HCT116 (cell line): ENCODE measurements around the gene CEBPA. TPM values are rescaled to one million over a fixed set of nuclear protein-coding genes. Genes with fewer than 3 reads are reported as not detected.

Experiments used
- ATAC-seq: fragments of 200-7000 bp; cut with Tn5 transposase; 2 replicates; pipeline ENCODE4 v1.9.1; 2020; ENCODE audit warnings: mild to moderate bottlenecking, moderate library complexity
- BruUV-seq: library from RNA; stranded (reverse); fragments of 400-500 nt; replicated peaks from 2 replicates; lab custom pipeline; 2021; lab: Mats Ljungman, UMichigan
- CTCF ChIA-PET: fragments of 300-600 bp; sonication (Branson Sonifier 250); formaldehyde crosslinking; loops from one replicate; lab custom pipeline; 2021; ENCODE audit warnings: antibody characterized with exemption; lab: Charles Lee
- POLR2A ChIA-PET: fragments of 300-600, 350-600 bp; sonication (Branson Sonifier 250); formaldehyde crosslinking; loops from one replicate; lab custom pipeline; 2021; ENCODE audit warnings: antibody characterized with exemption; lab: Charles Lee
- RAD21 ChIA-PET, 2 experiments: fragments of 300-600 bp; sonication (Branson Sonifier 250); formaldehyde crosslinking; loops; one replicate each; lab custom pipeline; 2023; ENCODE audit warnings: low total read pairs in 2 of 2; ENCODE audit not compliant: uncharacterized antibody in 2 of 2, unreplicated experiment in 2 of 2, low non-redundant PET in 1 of 2; lab: Charles Lee
- DNase-seq: peaks from one replicate; pipeline ENCODE4 v3.0.0-alpha.2; 2010; ENCODE audit warnings: low read depth, low spot score
- H2AFZ ChIP-seq: fragments of 200-600 bp; shearing (Covaris generic), sonication (generic); 2 replicates; pipeline ENCODE4 v1.6.1; 2017; ENCODE audit warnings: low read depth, mixed run types, mixed read lengths, antibody characterized with exemption, low read length; ENCODE audit not compliant: poor library complexity, severe bottlenecking
- H3K27ac ChIP-seq: 2 replicates; pipeline ENCODE4 v1.5.1; 2012; ENCODE audit warnings: low read depth, low read length
- H3K27me3 ChIP-seq: fragments of 200-600 bp; sonication (generic); 2 replicates; pipeline ENCODE4 v1.6.1; 2016; ENCODE audit warnings: mixed run types, low read length, mixed read lengths; ENCODE audit not compliant: insufficient read depth
- H3K36me3 ChIP-seq, 2 experiments: fragments of 200-500 bp in 1 of 2; fragments of 200-600 bp in 1 of 2; sonication (Bioruptor generic) in 1 of 2; sonication (generic) in 1 of 2; 2 replicates each; pipeline versions ENCODE4 v1.5.1 to v1.6.1; 2014 to 2016; ENCODE audit warnings: low read length in 2 of 2, inconsistent platforms in 1 of 2, mixed read lengths in 1 of 2, mixed run types in 1 of 2; ENCODE audit not compliant: insufficient read depth in 2 of 2, control insufficient read depth in 1 of 2
- H3K4me1 ChIP-seq, 2 experiments: fragments of 200-600 bp in 1 of 2; sonication (generic) in 1 of 2; 2 replicates each; pipeline versions ENCODE4 v1.5.1 to v1.6.1; 2012 to 2017; ENCODE audit warnings: low read length in 2 of 2, inconsistent platforms in 1 of 2, mild to moderate bottlenecking in 1 of 2, mixed read lengths in 1 of 2, mixed run types in 1 of 2, moderate library complexity in 1 of 2; ENCODE audit not compliant: insufficient read depth in 2 of 2, control insufficient read depth in 1 of 2
- H3K4me2 ChIP-seq: fragments of 200-600 bp; sonication (generic); 2 replicates; pipeline ENCODE4 v1.6.1; 2017; ENCODE audit warnings: mixed run types, low read length, mixed read lengths
- H3K4me3 ChIP-seq, 2 experiments: fragments of 200-600 bp in 1 of 2; sonication (generic) in 1 of 2; replicated peaks in 1 of 2; 2 replicates each; pipeline ENCODE4 v1.5.1; 2011 to 2016; ENCODE audit warnings: low read length in 2 of 2, control low read depth in 1 of 2, low read depth in 1 of 2, mild to moderate bottlenecking in 1 of 2, mixed read lengths in 1 of 2, mixed run types in 1 of 2
- H3K79me2 ChIP-seq: fragments of 200-600 bp; sonication (generic); 2 replicates; pipeline ENCODE4 v1.6.1; 2017; ENCODE audit warnings: mild to moderate bottlenecking, mixed run types, low read length, moderate library complexity, mixed read lengths; ENCODE audit not compliant: insufficient read depth
- H3K9ac ChIP-seq: fragments of 200-600 bp; sonication (generic); 2 replicates; pipeline ENCODE4 v1.6.1; 2016; ENCODE audit warnings: low read length, mixed read lengths
- H3K9me2 ChIP-seq: fragments of 200-600 bp; sonication (generic), shearing (Covaris generic); 2 replicates; pipeline ENCODE4 v1.6.1; 2017; ENCODE audit warnings: mixed run types, mild to moderate bottlenecking, moderate library complexity; ENCODE audit not compliant: insufficient read depth
- H3K9me3 ChIP-seq, 2 experiments: fragments of 200-500 bp in 1 of 2; fragments of 200-600 bp in 1 of 2; sonication (Bioruptor generic) in 1 of 2; sonication (generic) in 1 of 2; 2 replicates each; pipeline ENCODE4 v1.6.1; 2014 to 2017; ENCODE audit warnings: low read length in 2 of 2, mixed read lengths in 2 of 2, inconsistent platforms in 1 of 2, low read depth in 1 of 2, mild to moderate bottlenecking in 1 of 2, mixed run types in 1 of 2, moderate library complexity in 1 of 2; ENCODE audit not compliant: control insufficient read depth in 1 of 2, insufficient read depth in 1 of 2
- H4K20me1 ChIP-seq: fragments of 200-600 bp; sonication (generic), shearing (Covaris generic); 2 replicates; pipeline ENCODE4 v1.6.1; 2017; ENCODE audit warnings: mixed run types, mild to moderate bottlenecking, moderate library complexity; ENCODE audit not compliant: insufficient read depth
- ATF3 ChIP-seq: IDR thresholded peaks from 2 replicates; pipeline ENCODE4 v1.6.1; 2012
- CBX3 ChIP-seq: IDR thresholded peaks from 2 replicates; pipeline ENCODE4 v1.6.1; 2012; ENCODE audit warnings: low read depth
- CEBPB ChIP-seq: IDR thresholded peaks from 2 replicates; pipeline ENCODE4 v1.6.1; 2012; ENCODE audit warnings: low read depth
- EGR1 ChIP-seq: IDR thresholded peaks from 2 replicates; pipeline ENCODE4 v1.6.1; 2012; ENCODE audit warnings: low read depth
- ELF1 ChIP-seq: IDR thresholded peaks from 2 replicates; pipeline ENCODE4 v1.6.1; 2012; ENCODE audit warnings: low read depth, borderline replicate concordance
- EZH2 ChIP-seq: fragments of 200-600 bp; sonication (generic); IDR thresholded peaks from 2 replicates; pipeline ENCODE4 v1.6.1; 2017; ENCODE audit warnings: antibody characterized with exemption, mixed run types
- FOSL1 ChIP-seq: IDR thresholded peaks from 2 replicates; pipeline ENCODE4 v1.6.1; 2012; ENCODE audit warnings: low read depth
- JUND ChIP-seq: IDR thresholded peaks from 2 replicates; pipeline ENCODE4 v1.6.1; 2012
- MAX ChIP-seq: IDR thresholded peaks from 2 replicates; pipeline ENCODE4 v1.6.1; 2012
- POLR2A ChIP-seq: IDR thresholded peaks from 2 replicates; pipeline ENCODE4 v1.7.0; 2011; ENCODE audit warnings: borderline replicate concordance; ENCODE audit not compliant: insufficient read depth, insufficient read length; ENCODE audit errors: extremely low read depth
- POLR2AphosphoS5 ChIP-seq: IDR thresholded peaks from 2 replicates; pipeline ENCODE4 v1.6.1; 2011; ENCODE audit warnings: mild to moderate bottlenecking, low read depth, low read length, moderate library complexity
- RAD21 ChIP-seq: IDR thresholded peaks from 2 replicates; pipeline ENCODE4 v1.6.1; 2012; ENCODE audit warnings: low read depth, mild to moderate bottlenecking
- SP1 ChIP-seq: IDR thresholded peaks from 2 replicates; pipeline ENCODE4 v1.6.1; 2012; ENCODE audit warnings: low read depth
- TCF7L2 ChIP-seq: IDR thresholded peaks from 2 replicates; pipeline ENCODE4 v1.7.0; 2011; ENCODE audit warnings: borderline replicate concordance, inconsistent platforms; ENCODE audit not compliant: insufficient read depth, insufficient read length; ENCODE audit errors: extremely low read depth
- YY1 ChIP-seq: IDR thresholded peaks from 2 replicates; pipeline ENCODE4 v1.6.1; 2011; ENCODE audit warnings: low read length, low read depth, moderate library complexity, mild to moderate bottlenecking; ENCODE audit not compliant: insufficient replicate concordance; ENCODE audit errors: extremely low read depth
- ZBTB33 ChIP-seq: IDR thresholded peaks from 2 replicates; pipeline ENCODE4 v1.6.1; 2011; ENCODE audit warnings: mild to moderate bottlenecking, low read length, moderate library complexity; ENCODE audit not compliant: insufficient replicate concordance; ENCODE audit errors: extremely low read depth
- ZFX ChIP-seq: fragments of 450-650 bp; IDR thresholded peaks from 2 replicates; pipeline ENCODE4 v1.6.1; 2017
- ZNF274 ChIP-seq: fragments of 200-500 bp; sonication (Bioruptor generic); IDR thresholded peaks from 2 replicates; pipeline ENCODE4 v1.6.1; 2014; ENCODE audit warnings: mild to moderate bottlenecking, low read depth, low read length, inconsistent platforms
- intact Hi-C: fragments of 100-400 bp; cut with micrococcal nuclease; formaldehyde crosslinking; loops from 2 replicates; pipeline ENCODE4 v1.10.0; 2022
- total RNA-seq: library from RNA; stranded (reverse); gene quantifications from one replicate; pipeline ENCODE4 v1.2.1, GENCODE V29; 2021; ENCODE audit not compliant: unreplicated experiment
- TF ChIP-seq, protein P1 (sequence below), 3 experiments: fragments of 200-600 bp in 1 of 3; sonication (generic) in 1 of 3; IDR thresholded peaks in 2 of 3; conservative IDR thresholded peaks in 1 of 3; 2 replicates each; pipeline ENCODE4 v1.5.1; 2012 to 2017; ENCODE audit warnings: low read depth in 2 of 3, low read length in 2 of 3, antibody characterized with exemption in 1 of 3, borderline replicate concordance in 1 of 3, control low read depth in 1 of 3, mild to moderate bottlenecking in 1 of 3, mixed read lengths in 1 of 3, mixed run types in 1 of 3, moderate library complexity in 1 of 3; ENCODE audit not compliant: insufficient read depth in 1 of 3

The CEBPA gene
- total RNA-seq, 1 experiment from 2014 or later: 7.0 TPM

DNA sequence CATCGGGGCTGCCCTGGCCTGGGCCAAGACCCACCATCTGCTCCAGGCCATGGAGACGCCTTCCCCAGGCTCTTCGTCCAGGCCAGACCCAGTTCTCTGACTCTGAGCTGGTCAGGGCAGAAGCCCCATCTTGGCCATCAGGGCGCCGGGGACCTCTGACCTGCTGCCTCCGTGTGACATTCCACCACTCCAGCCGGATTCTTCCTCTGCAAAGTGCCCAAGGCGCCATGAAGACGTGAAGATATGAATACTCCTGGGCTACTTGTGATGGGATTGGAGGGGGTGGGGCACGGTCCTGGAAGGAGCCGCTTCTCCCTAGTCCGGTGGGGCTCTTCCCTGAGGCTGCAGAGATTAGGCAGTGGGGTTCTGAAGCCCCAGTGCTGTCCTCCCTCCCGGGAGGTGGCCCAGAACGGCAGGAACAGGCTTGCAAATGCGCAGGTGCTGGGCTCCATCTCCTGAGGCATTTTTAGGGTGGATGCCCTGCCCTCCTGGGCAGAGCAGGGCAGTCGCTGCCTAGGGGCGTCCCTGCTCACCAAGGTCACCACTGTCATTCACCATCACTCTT, 50.7 kb downstream of the CEBPA start (continued):
- TF ChIP-seq POLR2AphosphoS5 (no peak), ELF1 (no peak)

DNA sequence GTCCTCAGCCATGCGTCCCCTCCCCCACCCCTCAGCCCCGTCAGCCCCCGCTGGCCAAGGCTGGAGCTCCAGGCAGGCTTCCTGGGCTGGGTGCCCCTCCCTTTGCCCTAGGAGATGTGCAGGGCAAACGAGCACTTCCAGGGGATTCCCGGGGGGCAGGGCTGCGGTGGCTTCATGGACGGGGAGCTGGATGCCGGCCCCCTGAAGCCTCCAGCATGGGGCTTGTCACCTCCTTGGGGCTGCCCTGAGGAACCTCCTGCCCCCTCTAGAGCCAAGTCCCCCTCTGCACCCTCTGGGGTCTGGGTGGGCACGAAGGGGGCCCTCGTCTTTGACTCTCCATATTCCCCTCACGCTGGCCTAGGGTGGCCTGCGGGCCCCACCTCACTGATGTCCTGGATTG, 51.3 kb downstream of the CEBPA start:
- Histone ChIP-seq H3K36me3 (no peaks in the 10 kb centered on the region), H3K9ac (no peak overlapping the region), H3K9me2 (no peaks in the 10 kb centered on the region), H3K27ac (no peak overlapping the region), H3K4me2 (no peak overlapping the region), H3K4me1 (peaks cover 10 to 15% of the 10 kb centered on the region in 2 experiments; a peak in 3 of 4 replicates), H4K20me1 (no peaks in the 10 kb centered on the region)
- RAD21 ChIA-PET: no interaction called here
- ATAC-seq (no peak), DNase-seq (no peak)
- no TSS peak for BruUV-seq
- intact Hi-C loops: no loop called here
- TF ChIP-seq, protein P1, sequence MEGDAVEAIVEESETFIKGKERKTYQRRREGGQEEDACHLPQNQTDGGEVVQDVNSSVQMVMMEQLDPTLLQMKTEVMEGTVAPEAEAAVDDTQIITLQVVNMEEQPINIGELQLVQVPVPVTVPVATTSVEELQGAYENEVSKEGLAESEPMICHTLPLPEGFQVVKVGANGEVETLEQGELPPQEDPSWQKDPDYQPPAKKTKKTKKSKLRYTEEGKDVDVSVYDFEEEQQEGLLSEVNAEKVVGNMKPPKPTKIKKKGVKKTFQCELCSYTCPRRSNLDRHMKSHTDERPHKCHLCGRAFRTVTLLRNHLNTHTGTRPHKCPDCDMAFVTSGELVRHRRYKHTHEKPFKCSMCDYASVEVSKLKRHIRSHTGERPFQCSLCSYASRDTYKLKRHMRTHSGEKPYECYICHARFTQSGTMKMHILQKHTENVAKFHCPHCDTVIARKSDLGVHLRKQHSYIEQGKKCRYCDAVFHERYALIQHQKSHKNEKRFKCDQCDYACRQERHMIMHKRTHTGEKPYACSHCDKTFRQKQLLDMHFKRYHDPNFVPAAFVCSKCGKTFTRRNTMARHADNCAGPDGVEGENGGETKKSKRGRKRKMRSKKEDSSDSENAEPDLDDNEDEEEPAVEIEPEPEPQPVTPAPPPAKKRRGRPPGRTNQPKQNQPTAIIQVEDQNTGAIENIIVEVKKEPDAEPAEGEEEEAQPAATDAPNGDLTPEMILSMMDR (IDR thresholded peaks at IDR 0.05 in 2 of 3, conservative IDR thresholded peaks at IDR 0.05 in 1 of 3; ENCODE audit: borderline replicate concordance in 1 of 3, insufficient read depth in 1 of 3, low read depth in 2 of 3, low read length in 2 of 3): no peak
- no peak for TF ChIP-seq ZFX
- TF ChIP-seq CBX3: no peak
- TF ChIP-seq CEBPB: no peak
- no peak for TF ChIP-seq POLR2A
- TF ChIP-seq FOSL1: no peak
- no peak for TF ChIP-seq EGR1
- TF ChIP-seq EZH2: no peak
- no peak for TF ChIP-seq ZNF274
- TF ChIP-seq MAX: no peak
- no peak for TF ChIP-seq TCF7L2
- no peak for TF ChIP-seq YY1
- no peak for TF ChIP-seq SP1
- no peak for TF ChIP-seq JUND
- TF ChIP-seq ELF1: no peak
- no peak for TF ChIP-seq ZBTB33
- no peak for TF ChIP-seq RAD21
- TF ChIP-seq ATF3: no peak
- TF ChIP-seq, all 23 proteins: peak for 0
- ChIA-PET POLR2A (no interaction called here), CTCF (no interaction called here)
- Histone ChIP-seq H3K4me3 (no peak overlapping the region), H3K27me3 (no peaks in the 10 kb centered on the region), H2AFZ (no peak overlapping the region), H3K79me2 (no peaks in the 10 kb centered on the region), H3K9me3 (peaks cover under 1 to 4% of the 10 kb centered on the region in 2 experiments; a peak in 2 of 4 replicates)
